HUDEP-2 (cell line): ENCODE measurements around the gene LYAR.

Experiments used
- DNase-seq, 76 experiments: peaks; one replicate each; lab custom pipeline; 2025; ENCODE audit not compliant: unreplicated experiment in 76 of 76; lab: John Stamatoyannopoulos, UW

Gene LYAR

DNA sequence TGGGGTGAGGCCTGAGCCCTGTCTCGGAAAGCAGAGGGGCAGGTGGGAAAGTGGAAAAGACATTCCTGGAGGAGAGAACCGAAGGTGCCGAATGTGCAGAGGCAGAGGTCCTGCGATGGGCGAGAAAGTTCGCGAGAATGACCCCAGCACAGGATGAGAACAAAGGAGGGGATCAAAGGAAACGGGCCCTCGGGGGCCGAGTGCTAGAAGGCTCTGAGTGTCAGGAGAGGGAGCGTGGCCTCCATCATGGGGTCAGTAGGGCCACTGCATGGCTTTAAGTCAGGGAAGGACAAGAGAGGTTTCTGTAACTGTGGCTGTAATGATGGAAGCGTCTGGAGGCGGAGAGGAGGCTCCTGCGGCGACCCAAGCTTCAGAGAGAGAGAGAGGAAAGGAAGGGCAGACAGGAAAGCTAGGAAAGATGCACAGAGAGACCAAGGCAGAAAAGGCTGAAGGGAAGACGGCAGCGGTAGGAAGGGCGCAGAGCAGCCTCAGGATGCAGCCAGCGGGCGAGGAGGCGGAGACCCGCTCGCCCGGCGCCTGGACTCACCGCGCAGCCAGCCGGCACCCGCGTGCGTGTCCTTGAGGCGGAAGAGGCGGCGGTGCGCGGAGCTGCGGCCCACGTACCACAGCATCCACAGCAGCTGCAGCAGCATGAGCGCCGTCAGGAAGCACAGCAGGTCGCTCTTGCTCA is 63.9 kb downstream of the LYAR start:
- DNase-seq = no peak
